Mammary epithelial cell (primary cell): ENCODE results near the gene DOK7.

Source experiments
- CTCF ChIP-seq, 2 donors: IDR thresholded peaks in 1 of 2; conservative IDR thresholded peaks in 1 of 2; 2 replicates each; pipeline ENCODE4 v1.5.1; 2011 to 2012; ENCODE audit warnings: inconsistent platforms in 2 of 2, low read length in 2 of 2, mild to moderate bottlenecking in 2 of 2, control low read depth in 1 of 2, low read depth in 1 of 2; ENCODE audit not compliant: insufficient read depth in 1 of 2; ENCODE audit errors: extremely low read depth in 1 of 2
- EZH2 ChIP-seq: IDR thresholded peaks from 2 replicates; pipeline ENCODE4 v1.6.1; 2012; ENCODE audit warnings: low read length, inconsistent platforms, borderline replicate concordance

- TF ChIP-seq CTCF (conservative IDR thresholded peaks at IDR 0.05 in 1 of 2, IDR thresholded peaks at IDR 0.05 in 1 of 2; ENCODE audit: extremely low read depth in 1 of 2, insufficient read depth in 1 of 2, low read depth in 1 of 2, low read length in 2 of 2) = no peak
- TF ChIP-seq EZH2 = no peak
Observed at GRCh38 chr4:3495204-3495975, 32.3 kb downstream of the DOK7 start.
